Neuronal stem cell (in vitro differentiated cells): Measurements from ENCODE around the gene PAX7.

Source experiments
- DNase-seq: peaks from one replicate; pipeline ENCODE4 v3.0.0-alpha.2; 2013; ENCODE audit warnings: low spot score
- H2AFZ ChIP-seq: one replicate; pipeline ENCODE4 v1.6.1; 2013; ENCODE audit warnings: mild to moderate bottlenecking, low read length, inconsistent platforms
- H2AK5ac ChIP-seq: 2 replicates; pipeline ENCODE4 v1.6.1; 2013; ENCODE audit warnings: low read depth, mild to moderate bottlenecking, inconsistent platforms, low read length, moderate library complexity, mixed read lengths
- H2BK120ac ChIP-seq: 2 replicates; pipeline ENCODE4 v1.6.1; 2013; ENCODE audit warnings: low read depth, mild to moderate bottlenecking, inconsistent platforms, low read length, moderate library complexity, mixed read lengths
- H2BK12ac ChIP-seq: one replicate; pipeline ENCODE4 v1.6.1; 2013; ENCODE audit warnings: low read length, inconsistent platforms
- H2BK15ac ChIP-seq: 2 replicates; pipeline ENCODE4 v1.6.1; 2013; ENCODE audit warnings: mild to moderate bottlenecking, low read length, inconsistent platforms, mixed read lengths
- H2BK5ac ChIP-seq: one replicate; pipeline ENCODE4 v1.6.1; 2013; ENCODE audit warnings: inconsistent platforms, mild to moderate bottlenecking, low read length, moderate library complexity
- H3K14ac ChIP-seq: one replicate; pipeline ENCODE4 v1.6.1; 2013; ENCODE audit warnings: low read length, inconsistent platforms
- H3K18ac ChIP-seq: 2 replicates; pipeline ENCODE4 v1.6.1; 2013; ENCODE audit warnings: low read length, inconsistent platforms
- H3K23ac ChIP-seq: 2 replicates; pipeline ENCODE4 v1.6.1; 2013; ENCODE audit warnings: low read depth, mild to moderate bottlenecking, mixed read lengths, low read length, inconsistent platforms; ENCODE audit not compliant: poor library complexity
- H3K27ac ChIP-seq: replicated peaks from 3 replicates; pipeline ENCODE4 v1.5.1; 2013; ENCODE audit warnings: low read length, inconsistent platforms
- H3K27me3 ChIP-seq, 3 experiments: 2 replicates each; pipeline ENCODE4 v1.6.1; 2013; ENCODE audit warnings: low read length in 3 of 3, mild to moderate bottlenecking in 2 of 3, inconsistent platforms in 1 of 3, low read depth in 1 of 3, mixed read lengths in 1 of 3, moderate library complexity in 1 of 3; ENCODE audit not compliant: control insufficient read depth in 3 of 3, insufficient read depth in 3 of 3
- H3K36me3 ChIP-seq, 2 donors: replicated peaks in 1 of 2; 2 replicates each; pipeline ENCODE4 v1.6.1; 2013; ENCODE audit warnings: low read length in 2 of 2; ENCODE audit not compliant: control insufficient read depth in 2 of 2, insufficient read depth in 2 of 2
- H3K4ac ChIP-seq: 2 replicates; pipeline ENCODE4 v1.6.1; 2013; ENCODE audit warnings: inconsistent platforms, mild to moderate bottlenecking, low read length, moderate library complexity
- H3K4me1 ChIP-seq, 2 donors: 1 replicate in 1 of 2; 2 replicates in 1 of 2; pipeline ENCODE4 v1.6.1; 2013; ENCODE audit warnings: low read length in 2 of 2, low read depth in 1 of 2; ENCODE audit not compliant: control insufficient read depth in 2 of 2, insufficient read depth in 1 of 2
- H3K4me2 ChIP-seq: one replicate; pipeline ENCODE4 v1.6.1; 2013; ENCODE audit warnings: mild to moderate bottlenecking, low read length, inconsistent platforms; ENCODE audit not compliant: insufficient read depth, poor library complexity, severe bottlenecking
- H3K4me3 ChIP-seq, 2 donors: 2 replicates each; pipeline ENCODE4 v1.5.1; 2013; ENCODE audit warnings: low read length in 2 of 2, mild to moderate bottlenecking in 2 of 2, inconsistent platforms in 1 of 2, moderate library complexity in 1 of 2
- H3K79me1 ChIP-seq: one replicate; pipeline ENCODE4 v1.6.1; 2013; ENCODE audit warnings: low read depth, mild to moderate bottlenecking, inconsistent platforms, low read length, moderate library complexity
- H3K9ac ChIP-seq: one replicate; pipeline ENCODE4 v1.6.1; 2013; ENCODE audit warnings: mild to moderate bottlenecking, low read depth, low read length, inconsistent platforms; ENCODE audit not compliant: poor library complexity
- H3K9me3 ChIP-seq, 2 donors: replicated peaks in 1 of 2; 2 replicates each; pipeline versions ENCODE3 to v1.6.1; 2013; ENCODE audit warnings: low read length in 2 of 2, mild to moderate bottlenecking in 2 of 2, inconsistent platforms in 1 of 2, low read depth in 1 of 2, mixed read lengths in 1 of 2, moderate library complexity in 1 of 2; ENCODE audit not compliant: control insufficient read depth in 2 of 2, insufficient read depth in 1 of 2
- H4K8ac ChIP-seq: one replicate; pipeline ENCODE4 v1.6.1; 2013; ENCODE audit warnings: low read depth, mild to moderate bottlenecking, inconsistent platforms, low read length, moderate library complexity
- H4K91ac ChIP-seq: one replicate; pipeline ENCODE4 v1.6.1; 2013; ENCODE audit warnings: low read length, low read depth, mild to moderate bottlenecking, inconsistent platforms; ENCODE audit not compliant: poor library complexity
- WGBS, 2 donors: extraction: QIAGEN DNeasy Blood & Tissue Kit; methylation state at CpG; one replicate each; pipeline ENCODE4 v1.1.7; 2013; ENCODE audit warnings: missing lambda C conversion rate in 2 of 2, mixed read lengths in 1 of 2; ENCODE audit not compliant: insufficient read length in 2 of 2, insufficient replicate concordance in 1 of 2; ENCODE audit errors: extremely low coverage in 2 of 2; 5-methylcytosine and 5-hydroxymethylcytosine counted together

Gene PAX7

GRCh38 chr1:18793164-18793563, 162.5 kb downstream of the PAX7 start:
- H3K23ac ChIP-seq, result peak overlapping the region; percentile 69
- H3K27ac ChIP-seq, result no peak overlapping the region
- H2BK5ac ChIP-seq, result no peak overlapping the region
- H2AK5ac ChIP-seq, result peak overlapping the region; percentile 13
- no peak overlapping the region for H3K9ac ChIP-seq
- H3K4ac ChIP-seq, result peak overlapping the region; percentile 39
- no peak overlapping the region for H2BK12ac ChIP-seq
- H3K4me3 ChIP-seq, result peak overlapping the region in 1 of 2 donors; percentile 36
- DNase-seq, result no peak
- H3K27me3 ChIP-seq, result peaks cover 0 to 14% (median 0%) of the 10 kb centered on the region in 3 experiments
- H4K91ac ChIP-seq, result peak overlapping the region; percentile 75
- peaks cover 0 to 2% of the 10 kb centered on the region in 2 donors for H3K9me3 ChIP-seq
- H2AFZ ChIP-seq, result no peak overlapping the region
- peak overlapping the region; percentile 33 for H3K14ac ChIP-seq
- no peak overlapping the region for H4K8ac ChIP-seq
- H3K4me1 ChIP-seq, result peaks cover 0 to 3% of the 10 kb centered on the region in 2 donors
- H3K36me3 ChIP-seq, result no peaks in the 10 kb centered on the region
- no peak overlapping the region for H2BK120ac ChIP-seq
- H3K18ac ChIP-seq, result peak overlapping the region; percentile 16
- WGBS, 2 donors, result no CpG with 5 or more reads among the region's 10 CpGs
- no peak overlapping the region for H3K4me2 ChIP-seq
- no peaks in the 10 kb centered on the region for H3K79me1 ChIP-seq
- peak overlapping the region; percentile 70 for H2BK15ac ChIP-seq

GRCh38 chr1:18794051-18794450, 163.4 kb downstream of the PAX7 start:
- H4K8ac ChIP-seq, result no peak overlapping the region
- H4K91ac ChIP-seq, result no peak overlapping the region
- no peak overlapping the region for H3K27ac ChIP-seq
- H3K4me3 ChIP-seq, result no peak overlapping the region
- H3K27me3 ChIP-seq, result peaks cover 0 to 19% (median 0%) of the 10 kb centered on the region in 3 experiments
- H3K18ac ChIP-seq, result no peak overlapping the region
- no peak overlapping the region for H2BK5ac ChIP-seq
- no peak overlapping the region for H2BK12ac ChIP-seq
- H3K9ac ChIP-seq, result no peak overlapping the region
- H3K4me2 ChIP-seq, result no peak overlapping the region
- no peak overlapping the region for H2AK5ac ChIP-seq
- no peaks in the 10 kb centered on the region for H3K36me3 ChIP-seq
- no peak overlapping the region for H3K4ac ChIP-seq
- no peak for DNase-seq
- no peaks in the 10 kb centered on the region for H3K79me1 ChIP-seq
- no peak overlapping the region for H2BK120ac ChIP-seq
- no CpG with 5 or more reads among the region's 10 CpGs for WGBS, 2 donors
- H3K4me1 ChIP-seq, result peaks cover 0 to 3% of the 10 kb centered on the region in 2 donors
- no peak overlapping the region for H3K23ac ChIP-seq
- peaks cover 0 to 2% of the 10 kb centered on the region in 2 donors for H3K9me3 ChIP-seq
- H3K14ac ChIP-seq, result no peak overlapping the region
- no peak overlapping the region for H2AFZ ChIP-seq
- H2BK15ac ChIP-seq, result no peak overlapping the region

- no peak for DNase-seq
- Histone ChIP-seq H3K27ac (no peak overlapping the region), H2BK15ac (no peak overlapping the region), H3K4me2 (no peak overlapping the region), H3K18ac (no peak overlapping the region), H3K9ac (no peak overlapping the region), H3K36me3 (no peaks in the 10 kb centered on the region), H3K9me3 (peaks cover 0 to 2% of the 10 kb centered on the region in 2 donors), H2BK5ac (no peak overlapping the region), H3K4ac (no peak overlapping the region), H4K91ac (no peak overlapping the region), H3K79me1 (no peaks in the 10 kb centered on the region), H2AFZ (no peak overlapping the region), H2BK120ac (no peak overlapping the region), H3K4me3 (no peak overlapping the region), H3K14ac (no peak overlapping the region), H3K23ac (no peak overlapping the region), H3K27me3 (peaks cover 0 to 16% (median 0%) of the 10 kb centered on the region in 3 experiments), H4K8ac (no peak overlapping the region), H2BK12ac (no peak overlapping the region), H2AK5ac (no peak overlapping the region), H3K4me1 (peaks cover 0 to 5% of the 10 kb centered on the region in 2 donors)
- no CpG with 5 or more reads among the region's 5 CpGs for WGBS, 2 donors
Measured at GRCh38 chr1:18794561-18794960, 163.9 kb downstream of the PAX7 start.

GRCh38 chr1:18795002-18795689, 164.5 kb downstream of the PAX7 start:
- Histone ChIP-seq H2BK120ac (no peak overlapping the region), H3K18ac (peak overlapping the region; percentile 4), H3K9ac (no peak overlapping the region), H3K4me3 (no peak overlapping the region), H3K36me3 (no peaks in the 10 kb centered on the region), H2AFZ (no peak overlapping the region), H2BK15ac (no peak overlapping the region), H3K27me3 (peaks cover 0 to 16% (median 0%) of the 10 kb centered on the region in 3 experiments), H3K4ac (no peak overlapping the region), H3K27ac (no peak overlapping the region), H3K9me3 (peaks cover 0 to 2% of the 10 kb centered on the region in 2 donors), H2BK5ac (no peak overlapping the region), H2AK5ac (peak overlapping the region; percentile 12), H3K4me2 (no peak overlapping the region), H3K79me1 (no peaks in the 10 kb centered on the region), H3K14ac (no peak overlapping the region), H2BK12ac (no peak overlapping the region), H4K8ac (no peak overlapping the region), H3K23ac (peak overlapping the region; percentile 68), H3K4me1 (peaks cover 0 to 5% of the 10 kb centered on the region in 2 donors), H4K91ac (no peak overlapping the region)
- no peak for DNase-seq
- WGBS, 2 donors, result no CpG with 5 or more reads among the region's 14 CpGs
